Endothelial cell (in vitro differentiated cells): ENCODE results near the gene PBRM1. TPM values are rescaled to one million over a fixed set of nuclear protein-coding genes. Genes with fewer than 3 reads are reported as not detected.

ENCODE experiments used
- DNase-seq: peaks from one replicate; pipeline ENCODE4 v3.0.0; 2021; ENCODE audit warnings: low spot score
- H3K27ac Mint-ChIP-seq: one replicate; pipeline ENCODE4 v1.8.0; 2021; ENCODE audit warnings: mixed read lengths, inconsistent platforms; ENCODE audit not compliant: unreplicated experiment
- H3K27me3 Mint-ChIP-seq: one replicate; pipeline ENCODE4 v1.8.0; 2021; ENCODE audit warnings: mild to moderate bottlenecking, moderate library complexity, mixed read lengths, inconsistent platforms; ENCODE audit not compliant: unreplicated experiment
- H3K36me3 Mint-ChIP-seq: one replicate; pipeline ENCODE4 v1.8.0; 2021; ENCODE audit warnings: mild to moderate bottlenecking, low read depth, mixed read lengths, inconsistent platforms; ENCODE audit not compliant: unreplicated experiment
- H3K4me1 Mint-ChIP-seq: one replicate; pipeline ENCODE4 v1.8.0; 2021; ENCODE audit warnings: mild to moderate bottlenecking, mixed read lengths, inconsistent platforms; ENCODE audit not compliant: unreplicated experiment
- H3K4me3 Mint-ChIP-seq: one replicate; pipeline ENCODE4 v1.8.0; 2021; ENCODE audit warnings: mild to moderate bottlenecking, mixed read lengths, inconsistent platforms; ENCODE audit not compliant: unreplicated experiment
- H3K9me3 Mint-ChIP-seq: one replicate; pipeline ENCODE4 v1.8.0; 2021; ENCODE audit warnings: mixed read lengths, inconsistent platforms; ENCODE audit not compliant: unreplicated experiment
- total RNA-seq: library from RNA; stranded (reverse); fragmentation: NEBNext Ultra II Directional; extraction: Animal tissue kit (Norgen Biotek cat#: 25700); gene quantifications from one replicate; pipeline ENCODE4 v1.2.1, GENCODE V29; 2021; ENCODE audit not compliant: unreplicated experiment
- TF ChIP-seq, protein P1 (sequence below): fragments of 200-600 bp; sonication (generic); IDR thresholded peaks from one replicate; pipeline ENCODE4 v1.5.0; 2021; ENCODE audit warnings: antibody characterized with exemption; ENCODE audit not compliant: unreplicated experiment

Gene PBRM1
- total RNA-seq, 1 donor from 2014 or later: 68.7 TPM

DNA sequence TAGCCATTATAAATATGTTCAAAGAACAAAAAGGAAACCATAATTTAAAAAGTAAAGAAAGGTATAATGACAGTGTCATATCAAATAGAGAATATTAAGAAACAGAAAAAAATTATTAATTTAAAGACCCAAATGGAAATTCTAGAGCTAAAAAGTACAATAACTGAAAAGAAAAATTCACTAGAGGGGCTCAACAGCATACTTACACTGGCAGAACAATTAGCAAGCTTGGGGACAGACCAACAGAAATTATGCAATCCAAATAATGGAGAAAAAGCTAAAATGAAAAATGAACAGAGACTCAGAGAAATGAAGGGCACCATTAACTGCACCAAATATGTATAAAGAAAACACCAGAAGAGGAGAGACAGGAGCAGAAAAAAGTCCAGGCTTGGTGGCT, 33.9 kb upstream of the PBRM1 start:
- H3K27me3 Mint-ChIP-seq: peaks cover 2% of the 10 kb centered on the region
- H3K27ac Mint-ChIP-seq: no peak overlapping the region
- no peak overlapping the region for H3K4me3 Mint-ChIP-seq
- DNase-seq: no peak
- peaks cover 6% of the 10 kb centered on the region for H3K4me1 Mint-ChIP-seq
- H3K36me3 Mint-ChIP-seq: peaks cover 13% of the 10 kb centered on the region
- TF ChIP-seq, protein P1, sequence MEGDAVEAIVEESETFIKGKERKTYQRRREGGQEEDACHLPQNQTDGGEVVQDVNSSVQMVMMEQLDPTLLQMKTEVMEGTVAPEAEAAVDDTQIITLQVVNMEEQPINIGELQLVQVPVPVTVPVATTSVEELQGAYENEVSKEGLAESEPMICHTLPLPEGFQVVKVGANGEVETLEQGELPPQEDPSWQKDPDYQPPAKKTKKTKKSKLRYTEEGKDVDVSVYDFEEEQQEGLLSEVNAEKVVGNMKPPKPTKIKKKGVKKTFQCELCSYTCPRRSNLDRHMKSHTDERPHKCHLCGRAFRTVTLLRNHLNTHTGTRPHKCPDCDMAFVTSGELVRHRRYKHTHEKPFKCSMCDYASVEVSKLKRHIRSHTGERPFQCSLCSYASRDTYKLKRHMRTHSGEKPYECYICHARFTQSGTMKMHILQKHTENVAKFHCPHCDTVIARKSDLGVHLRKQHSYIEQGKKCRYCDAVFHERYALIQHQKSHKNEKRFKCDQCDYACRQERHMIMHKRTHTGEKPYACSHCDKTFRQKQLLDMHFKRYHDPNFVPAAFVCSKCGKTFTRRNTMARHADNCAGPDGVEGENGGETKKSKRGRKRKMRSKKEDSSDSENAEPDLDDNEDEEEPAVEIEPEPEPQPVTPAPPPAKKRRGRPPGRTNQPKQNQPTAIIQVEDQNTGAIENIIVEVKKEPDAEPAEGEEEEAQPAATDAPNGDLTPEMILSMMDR: no peak
- no peaks in the 10 kb centered on the region for H3K9me3 Mint-ChIP-seq

DNA sequence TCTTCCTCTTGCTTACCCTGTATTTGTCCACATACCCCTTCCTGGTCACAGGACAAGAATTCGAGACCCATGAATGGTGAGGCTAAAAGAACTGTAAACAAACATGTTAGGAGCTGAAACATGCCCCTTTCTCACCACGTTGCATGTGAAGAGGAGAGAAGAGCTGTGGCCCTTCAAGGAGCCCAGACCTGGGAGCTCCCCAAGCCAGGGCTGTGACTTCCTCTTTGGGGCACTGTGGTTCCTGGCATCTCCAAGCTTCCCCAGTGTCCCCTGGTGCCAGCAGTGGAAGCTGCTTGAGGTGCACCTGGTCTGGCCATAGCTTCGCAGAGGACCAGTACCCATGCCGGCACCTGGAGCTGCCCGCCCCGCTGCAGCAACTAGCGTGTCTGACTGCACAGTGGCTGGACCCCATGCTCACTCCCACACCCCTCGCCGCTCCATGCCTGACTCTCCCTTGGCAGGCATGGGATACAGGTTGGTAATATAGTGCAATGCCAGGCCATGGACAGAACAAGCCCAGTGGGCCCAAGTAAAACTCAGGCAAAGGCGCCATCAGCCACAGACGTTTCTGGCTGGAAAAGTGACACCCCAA, 30.1 kb upstream of the PBRM1 start:
- Mint-ChIP-seq H3K36me3 (peaks cover 9% of the 10 kb centered on the region), H3K27ac (no peak overlapping the region), H3K4me1 (peaks cover 4% of the 10 kb centered on the region), H3K27me3 (no peaks in the 10 kb centered on the region), H3K9me3 (no peaks in the 10 kb centered on the region), H3K4me3 (no peak overlapping the region)
- TF ChIP-seq, protein P1: no peak
- DNase-seq: no peak

DNA sequence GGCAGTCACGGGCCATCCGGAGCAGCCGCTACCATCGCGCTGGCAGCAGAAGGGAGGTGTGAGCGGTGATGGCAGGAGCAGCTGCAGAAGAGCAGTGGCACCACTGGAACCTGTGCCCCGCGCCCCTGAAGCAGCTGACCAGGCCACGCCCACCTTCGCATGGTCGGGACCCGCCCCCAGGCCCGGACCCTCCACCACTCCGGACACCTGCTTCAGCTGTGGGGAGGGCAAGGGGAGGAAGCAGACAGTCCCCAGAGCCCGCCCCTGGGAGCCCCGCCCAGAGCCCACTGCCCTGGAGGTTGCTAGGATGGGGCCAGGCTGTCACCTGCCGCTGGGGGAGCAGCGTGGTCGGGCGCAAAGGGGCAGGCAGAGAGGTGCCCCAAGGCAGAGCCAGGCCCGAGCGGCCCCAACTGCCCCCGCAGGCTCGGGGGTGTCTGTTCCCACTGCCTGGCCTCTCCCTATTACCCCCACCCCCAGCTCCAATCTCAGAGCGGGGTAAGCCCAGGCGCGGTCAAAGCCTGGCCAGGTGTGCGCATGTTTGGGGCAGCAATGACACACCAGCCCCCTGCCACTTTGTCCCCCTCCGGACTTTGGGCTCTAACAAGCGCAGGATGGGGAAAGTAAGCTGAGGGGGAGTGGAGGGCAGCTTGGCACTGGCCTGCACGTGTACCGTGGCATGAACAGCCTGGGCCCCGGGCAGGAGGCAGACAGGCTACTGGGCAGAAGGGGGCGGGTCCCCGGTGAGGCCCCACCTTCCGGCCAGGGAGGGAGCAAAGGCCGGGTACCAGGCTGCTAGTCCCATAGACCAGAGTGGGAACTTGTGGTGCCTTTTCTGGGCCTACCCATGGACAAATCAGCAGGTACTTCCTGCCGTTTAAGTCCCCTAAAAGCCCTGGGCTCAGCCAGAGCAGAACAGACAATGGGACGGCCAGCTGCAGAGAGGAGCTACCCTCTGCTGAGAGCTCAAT, 28.9 kb upstream of the PBRM1 start:
- Mint-ChIP-seq H3K27ac (no peak overlapping the region), H3K4me1 (peaks cover 2% of the 10 kb centered on the region), H3K4me3 (no peak overlapping the region), H3K36me3 (peaks cover 7% of the 10 kb centered on the region), H3K9me3 (no peaks in the 10 kb centered on the region), H3K27me3 (no peaks in the 10 kb centered on the region)
- peak; percentile 52 for DNase-seq
- TF ChIP-seq, protein P1: no peak

DNA sequence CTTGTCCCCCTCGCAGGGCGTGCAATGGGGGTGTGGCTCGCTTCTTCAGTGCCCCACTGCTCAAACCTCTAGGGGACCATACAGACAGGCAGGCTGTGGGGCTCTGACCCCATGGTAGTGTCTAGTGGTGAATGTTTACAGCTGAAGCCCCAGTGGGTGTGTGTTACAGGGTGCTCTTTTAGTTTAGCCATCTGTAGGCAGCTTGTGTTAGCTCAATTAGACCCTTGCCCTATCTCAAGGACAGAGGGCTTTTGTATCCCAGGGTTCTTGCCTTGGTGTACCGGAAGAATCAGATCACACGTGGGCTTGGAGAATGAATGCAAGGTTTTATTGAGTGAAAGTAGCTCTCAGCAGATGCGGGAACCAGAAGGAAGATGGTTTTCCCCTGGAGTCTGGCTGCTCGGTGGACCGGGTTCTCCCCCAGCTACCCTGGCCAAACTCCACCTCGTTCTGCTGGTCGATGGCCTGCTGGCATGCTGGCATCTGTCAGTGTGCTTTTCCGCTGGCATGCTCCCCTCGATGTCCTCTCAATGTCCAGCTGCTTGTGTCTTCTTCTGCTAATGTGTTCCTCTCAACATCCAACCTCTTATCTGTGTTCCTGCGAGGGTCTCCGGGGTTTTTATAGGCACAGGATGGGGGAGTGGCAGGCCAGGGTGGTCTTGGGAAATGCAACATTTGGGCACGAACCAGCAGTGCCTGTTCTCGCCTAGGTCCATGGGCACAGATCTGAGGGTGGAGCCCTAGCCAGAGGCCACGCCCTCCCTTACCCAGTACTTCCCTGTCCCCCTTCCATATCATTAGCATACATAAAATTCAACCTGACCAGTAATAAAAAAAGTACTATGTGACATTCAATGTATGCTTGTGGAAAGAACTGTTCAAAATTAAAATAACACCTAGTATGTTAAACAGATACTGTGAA, 26.8 kb upstream of the PBRM1 start:
- Mint-ChIP-seq H3K27ac (no peak overlapping the region), H3K4me3 (no peak overlapping the region), H3K4me1 (peaks cover 6% of the 10 kb centered on the region), H3K36me3 (peaks cover 6% of the 10 kb centered on the region), H3K9me3 (no peaks in the 10 kb centered on the region), H3K27me3 (no peaks in the 10 kb centered on the region)
- TF ChIP-seq, protein P1: no peak
- no peak for DNase-seq
